ENCODE measurements around the gene PTPN2.
"Not testable (repeated sequence)": the region's sequence is repeated elsewhere in the genome, so short reads cannot be mapped to it uniquely, and the experiment has no call there.

The PTPN2 gene

DNA sequence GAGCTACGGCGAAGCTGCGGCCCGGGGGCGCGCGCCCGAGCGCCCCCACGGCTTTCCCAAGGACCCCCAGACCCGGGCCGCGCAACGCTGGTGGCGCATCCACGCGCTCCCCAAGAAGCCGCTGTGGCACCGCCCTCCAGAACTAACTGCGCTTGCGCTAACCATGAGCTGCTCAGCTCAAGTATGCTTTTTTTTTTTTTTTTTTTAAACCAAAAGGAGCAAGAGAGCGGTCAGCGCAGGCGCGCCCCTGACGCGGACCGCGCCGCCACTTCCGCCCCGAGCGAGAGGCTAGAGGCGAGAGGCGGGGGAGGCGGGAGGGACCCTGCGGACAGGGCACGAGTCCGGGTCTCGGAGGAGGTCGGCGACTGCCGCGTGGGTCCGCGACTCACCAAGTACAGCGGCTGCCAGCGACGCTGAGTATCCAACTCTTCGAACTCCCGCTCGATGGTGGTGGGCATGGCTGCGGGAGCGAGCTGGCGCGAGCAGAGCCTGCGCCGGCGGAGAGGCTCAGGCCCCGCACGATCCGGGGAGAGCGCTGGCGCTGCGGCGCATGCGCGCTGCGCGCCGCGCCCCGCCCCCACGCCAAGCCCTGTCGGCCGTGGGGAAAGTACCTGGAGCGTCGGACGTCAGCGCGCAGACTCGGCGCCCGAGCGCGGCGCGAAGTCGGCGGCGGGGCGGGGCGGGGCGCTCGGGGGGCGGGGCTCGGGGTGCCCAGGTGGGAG is at the start of gene PTPN2:
Gene PTPN2, minus strand, starts transcription at position 554 of the 722 bp plus-strand sequence. Its CDS starts 96 bp downstream, at position 458.
- DNase-seq (ENCODE audit: low spot score) (peak; percentile 86), FAIRE-seq (no peak)

DNA sequence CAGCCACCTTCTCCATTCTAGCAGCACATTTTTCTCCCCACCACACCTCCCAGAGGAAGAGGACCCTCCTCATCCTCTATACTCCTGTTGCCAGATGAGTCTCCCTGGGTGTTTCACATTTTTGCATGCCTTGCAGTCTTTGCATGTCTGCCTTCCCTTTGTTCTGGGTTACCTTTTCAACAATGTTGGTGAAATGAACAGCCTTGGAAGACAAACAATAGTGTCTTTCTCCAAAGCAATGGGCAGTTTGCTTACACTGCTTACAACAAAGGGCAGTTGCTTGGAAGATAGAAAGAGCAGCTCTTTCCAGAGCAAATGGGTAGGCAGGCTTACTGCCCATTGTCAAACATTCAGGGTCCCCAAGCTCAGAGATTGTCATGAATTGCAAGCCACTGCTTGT is 49.3 kb upstream of the PTPN2 start:
- DNase-seq (ENCODE audit: low spot score) (no peak), FAIRE-seq (no peak)

DNA sequence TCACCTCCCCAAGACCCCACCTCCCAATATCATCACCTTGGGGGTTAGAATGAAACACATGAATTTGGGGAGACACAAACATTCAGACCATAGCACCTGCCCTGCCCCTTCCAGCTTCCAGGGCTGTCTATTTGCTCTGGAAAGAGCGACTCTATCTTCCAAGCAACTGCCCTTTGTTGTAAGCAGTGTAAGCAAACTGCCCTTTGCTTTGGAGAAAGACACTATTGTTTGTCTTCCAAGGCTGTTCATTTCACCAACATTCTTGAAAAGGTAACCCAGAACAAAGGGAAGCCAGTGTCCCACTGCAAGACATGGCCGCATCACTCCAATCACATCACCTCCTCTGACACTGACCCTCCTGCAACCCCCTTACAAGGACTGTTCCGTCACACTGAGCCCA is 46.9 kb upstream of the PTPN2 start:
- FAIRE-seq (no peak), DNase-seq (ENCODE audit: low spot score) (no peak)

DNA sequence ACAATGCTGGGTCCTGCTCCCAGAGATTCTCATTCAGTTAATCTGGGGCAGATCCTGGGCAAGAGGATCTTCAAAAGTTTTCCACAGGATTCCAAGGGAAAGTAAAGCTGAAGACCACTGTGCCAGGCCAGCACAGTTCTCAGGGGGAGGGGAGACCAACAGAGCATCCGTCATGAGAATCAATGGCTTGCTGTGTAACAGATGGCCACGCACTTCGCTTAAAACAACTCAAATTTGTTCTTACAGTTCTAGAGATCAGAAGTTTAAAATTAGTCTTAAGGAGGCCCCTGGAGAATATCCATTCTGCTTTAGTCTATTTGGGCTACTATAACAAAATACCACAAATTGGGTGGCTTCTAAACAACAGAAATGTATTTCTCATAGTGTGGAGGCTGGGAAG is 46.3 kb upstream of the PTPN2 start:
- FAIRE-seq = no peak
- no peak for DNase-seq (ENCODE audit: low spot score)

DNA sequence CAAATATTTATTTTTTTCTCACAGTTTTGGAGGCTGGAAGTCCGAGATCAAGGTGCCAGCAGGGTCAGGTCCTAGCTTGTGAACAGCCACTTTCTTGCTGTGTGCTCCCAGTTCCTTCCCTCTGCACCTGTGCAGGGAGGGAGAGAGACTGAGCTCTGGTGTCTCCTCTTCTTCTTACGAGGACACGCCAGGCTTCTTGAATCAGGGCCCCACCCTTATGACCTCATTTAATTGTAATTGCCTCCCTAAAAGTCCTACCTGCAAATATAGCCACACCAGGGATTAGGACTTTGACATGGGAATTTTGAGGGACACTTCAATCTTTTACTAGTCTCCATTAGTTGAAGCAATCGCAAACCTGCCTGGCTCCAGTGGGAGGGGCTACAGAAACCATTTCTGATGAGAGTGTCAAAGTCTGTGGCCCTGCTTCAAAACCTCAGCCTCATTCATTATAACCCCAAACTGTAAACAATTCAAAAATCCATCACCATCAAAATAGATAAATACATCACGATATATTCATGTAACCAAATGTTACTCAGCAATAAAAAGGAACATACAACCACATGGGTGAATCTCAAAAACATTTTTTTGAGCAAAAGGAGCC is 45.5 kb upstream of the PTPN2 start:
- DNase-seq (ENCODE audit: low spot score) (no peak), FAIRE-seq (no peak)

DNA sequence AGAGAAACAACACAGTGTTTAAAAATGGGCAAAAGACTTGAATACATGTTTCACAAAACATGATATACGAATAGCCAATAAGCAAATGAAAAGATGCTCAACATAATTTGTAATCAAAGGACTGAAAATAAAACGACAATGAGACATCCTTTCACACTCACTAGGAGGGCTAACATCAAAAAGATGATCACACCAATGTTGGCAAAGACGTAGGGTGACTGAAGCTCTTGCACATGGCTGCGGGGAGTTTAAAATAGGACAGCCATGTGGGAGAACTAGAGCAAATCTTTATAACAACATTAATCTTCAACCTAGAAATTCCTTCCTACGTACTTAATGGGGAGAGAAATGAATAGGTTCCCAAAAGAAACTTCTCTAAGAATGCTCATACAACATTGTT is 44.6 kb upstream of the PTPN2 start:
- no peak for FAIRE-seq
- DNase-seq (ENCODE audit: low spot score) = no peak

DNA sequence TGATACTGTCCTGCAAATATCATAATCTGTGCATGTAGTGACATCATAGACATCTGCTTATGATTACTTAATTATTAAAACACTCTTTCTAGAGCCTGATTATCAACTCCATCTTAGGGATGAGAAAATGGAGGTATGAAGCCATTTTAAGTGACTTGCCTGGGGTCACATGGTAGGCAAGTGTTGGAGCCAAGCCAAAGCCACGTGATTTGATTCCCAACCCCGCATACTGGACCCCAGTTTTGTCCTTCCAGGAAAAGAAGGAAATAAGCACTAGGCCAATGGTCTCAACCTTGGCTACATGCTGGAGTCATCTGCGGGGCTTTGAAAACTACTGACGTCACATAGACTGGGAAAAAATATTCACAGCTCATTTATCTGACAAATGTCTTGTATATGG is 44.2 kb upstream of the PTPN2 start:
- DNase-seq (ENCODE audit: low spot score) = no peak

DNA sequence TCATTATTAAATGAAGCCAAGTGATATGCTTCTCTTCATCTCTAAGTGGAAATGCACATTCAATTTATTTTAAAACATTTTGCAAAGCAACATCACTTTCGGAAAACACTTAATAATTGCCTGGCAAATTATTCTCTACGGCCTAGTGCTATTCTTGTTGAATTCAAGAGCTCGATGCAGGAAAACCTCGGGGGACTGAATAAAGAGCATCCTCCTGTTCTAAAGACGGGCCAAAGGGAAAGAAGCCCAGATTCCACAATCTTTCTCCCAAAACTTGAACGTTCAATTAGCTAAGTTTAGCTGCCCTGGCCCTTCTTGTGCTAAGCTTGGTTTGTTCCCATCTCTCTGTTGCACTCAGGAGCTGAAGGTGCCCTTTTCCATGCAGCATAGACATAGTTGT is 40.6 kb upstream of the PTPN2 start:
- FAIRE-seq (no peak), DNase-seq (ENCODE audit: low spot score) (no peak)

More for the DNA sequence above, 44.2 kb upstream of the PTPN2 start:
- no peak for FAIRE-seq

DNA sequence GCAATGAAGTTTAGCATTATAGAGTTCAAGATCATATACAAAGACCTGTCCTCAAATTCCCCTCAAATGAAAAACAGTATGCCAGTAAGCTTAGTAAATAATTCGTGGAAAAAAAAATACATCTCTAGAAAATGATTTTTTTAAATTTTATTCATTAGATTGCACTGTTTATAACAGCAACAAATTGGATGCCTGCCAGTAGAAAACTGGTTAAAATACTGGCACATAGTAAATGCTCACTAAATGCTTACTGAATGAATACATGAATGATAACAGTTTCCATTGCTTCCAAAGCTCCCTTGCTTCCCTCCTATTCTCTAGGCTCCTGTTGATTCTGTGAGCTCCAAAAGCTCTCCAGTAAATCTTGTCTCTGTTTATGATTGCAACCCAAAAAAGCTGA is 38.2 kb upstream of the PTPN2 start:
- FAIRE-seq = no peak
- no peak for DNase-seq (ENCODE audit: low spot score)

DNA sequence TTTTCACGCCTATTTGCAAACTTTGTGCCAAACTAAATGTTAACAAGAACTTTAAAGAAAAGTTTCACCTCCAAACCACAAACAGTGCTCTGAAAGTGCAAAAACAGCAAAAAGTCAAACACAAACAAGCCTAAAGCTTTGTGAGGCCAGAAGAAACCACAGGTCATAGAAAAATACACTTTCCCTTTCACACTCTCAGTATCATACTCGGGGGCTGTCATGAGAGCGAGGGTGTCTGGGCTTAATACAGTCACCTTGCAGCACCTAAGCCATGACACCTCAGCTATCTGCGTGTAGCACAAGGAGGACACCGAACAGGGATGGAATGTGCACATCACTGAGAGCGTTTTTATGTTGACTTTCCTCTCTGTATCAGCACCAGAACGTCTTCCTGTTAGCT is 37.1 kb upstream of the PTPN2 start:
- no peak for DNase-seq (ENCODE audit: low spot score)
- FAIRE-seq = no peak

DNA sequence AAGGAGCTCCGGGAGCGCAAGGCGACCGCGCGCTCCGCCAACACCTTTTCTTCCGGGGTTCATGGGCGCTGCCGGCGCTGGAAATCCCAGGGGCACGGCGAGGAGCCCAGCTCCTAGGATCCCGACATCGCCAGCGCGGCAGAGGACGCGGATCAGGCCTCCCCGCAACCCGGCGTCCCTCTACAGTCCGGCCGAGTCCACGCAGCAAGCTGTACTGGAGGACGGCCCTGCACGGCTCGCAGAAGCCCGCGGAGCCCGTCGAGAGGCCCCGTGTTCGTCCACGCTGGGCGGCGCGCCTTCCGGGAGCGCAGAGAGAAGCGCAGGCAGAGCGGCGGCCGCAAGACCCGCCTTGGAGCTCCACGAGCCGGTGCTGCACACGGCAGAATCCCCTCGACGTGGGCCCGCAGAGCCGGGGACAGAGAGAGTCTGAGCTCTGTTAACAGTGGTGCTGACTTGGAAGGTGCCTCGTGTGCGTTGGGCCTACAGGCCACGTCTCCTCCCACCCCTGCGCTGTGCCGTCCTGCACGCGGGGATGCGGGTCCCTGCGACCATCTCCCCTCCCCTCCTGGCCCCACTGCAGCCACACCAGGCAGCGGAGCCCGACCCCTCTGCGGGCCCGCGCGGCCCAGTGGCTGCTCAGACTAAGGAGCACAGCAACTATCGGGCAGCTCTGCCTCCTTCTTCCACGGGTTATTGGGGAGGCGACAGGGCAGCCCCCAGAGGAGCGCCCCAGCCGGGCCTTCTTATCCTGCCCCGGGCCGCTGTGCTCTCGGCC is 28.1 kb upstream of the PTPN2 start:
- FAIRE-seq (no peak), DNase-seq (ENCODE audit: low spot score) (no peak)

DNA sequence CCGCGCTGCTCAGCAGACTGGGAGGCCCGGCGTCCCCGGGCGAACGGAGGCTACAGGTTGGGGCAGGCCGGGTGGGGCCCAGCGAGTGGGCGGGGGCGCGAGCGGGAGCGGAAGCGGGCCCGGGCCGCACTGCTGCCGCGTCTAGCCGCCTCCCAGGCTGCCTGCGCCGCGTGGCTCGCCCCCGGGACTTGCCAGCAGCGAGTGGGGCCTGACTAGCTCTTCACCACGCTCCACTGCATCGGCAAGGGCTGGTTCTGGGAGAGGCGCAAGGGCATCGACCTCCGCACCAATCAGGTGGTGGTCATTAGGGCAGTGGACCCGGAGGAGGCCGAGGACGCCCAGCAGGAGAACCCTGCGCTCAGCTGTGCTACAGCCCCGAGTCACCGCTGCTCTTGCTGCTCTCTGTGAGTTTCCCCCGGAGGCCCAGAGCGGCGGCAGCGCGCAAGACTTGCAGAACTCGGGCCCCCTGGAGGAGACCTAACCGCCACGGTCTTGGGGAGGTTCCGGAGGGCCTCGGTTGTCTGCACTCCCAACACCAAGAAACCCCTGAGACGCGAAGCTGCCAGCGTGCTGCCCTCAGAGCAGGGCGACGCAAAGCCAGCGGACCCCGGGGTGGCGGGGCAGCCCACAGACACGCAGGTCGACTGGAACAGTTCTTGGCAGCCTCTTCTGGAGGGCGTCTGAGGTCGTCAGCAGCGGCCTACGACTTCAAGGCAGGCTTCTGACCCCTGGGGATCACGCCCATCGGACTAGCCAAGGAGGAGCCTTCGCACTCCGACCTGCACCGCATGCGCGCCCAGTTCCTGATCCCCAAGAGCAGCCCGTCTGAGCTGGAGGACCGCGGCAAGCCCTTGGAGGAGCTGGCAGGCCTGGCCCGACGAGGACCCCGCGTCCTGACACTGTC is 27.2 kb upstream of the PTPN2 start:
- DNase-seq (ENCODE audit: low spot score) (no peak), FAIRE-seq (no peak)

DNA sequence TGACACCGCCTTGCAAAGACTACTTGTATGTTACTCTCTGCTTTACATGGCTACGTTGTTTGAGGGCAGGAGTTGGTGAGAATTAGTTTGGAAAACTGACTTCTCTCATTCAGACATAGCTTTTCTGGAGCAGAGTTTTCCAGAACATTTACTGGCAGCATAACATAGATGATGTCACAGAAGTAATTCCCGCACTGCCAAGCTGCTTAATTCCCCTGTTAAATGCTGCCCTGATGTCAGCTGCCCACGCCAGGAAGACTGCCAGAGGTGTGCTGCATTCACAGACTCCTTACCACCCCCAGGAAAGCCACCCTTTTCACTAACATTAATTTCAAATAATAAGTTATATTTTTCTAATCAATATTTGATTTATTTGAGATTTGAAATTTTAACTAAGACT is 24.7 kb upstream of the PTPN2 start:
- FAIRE-seq = no peak
- DNase-seq (ENCODE audit: low spot score) = no peak

DNA sequence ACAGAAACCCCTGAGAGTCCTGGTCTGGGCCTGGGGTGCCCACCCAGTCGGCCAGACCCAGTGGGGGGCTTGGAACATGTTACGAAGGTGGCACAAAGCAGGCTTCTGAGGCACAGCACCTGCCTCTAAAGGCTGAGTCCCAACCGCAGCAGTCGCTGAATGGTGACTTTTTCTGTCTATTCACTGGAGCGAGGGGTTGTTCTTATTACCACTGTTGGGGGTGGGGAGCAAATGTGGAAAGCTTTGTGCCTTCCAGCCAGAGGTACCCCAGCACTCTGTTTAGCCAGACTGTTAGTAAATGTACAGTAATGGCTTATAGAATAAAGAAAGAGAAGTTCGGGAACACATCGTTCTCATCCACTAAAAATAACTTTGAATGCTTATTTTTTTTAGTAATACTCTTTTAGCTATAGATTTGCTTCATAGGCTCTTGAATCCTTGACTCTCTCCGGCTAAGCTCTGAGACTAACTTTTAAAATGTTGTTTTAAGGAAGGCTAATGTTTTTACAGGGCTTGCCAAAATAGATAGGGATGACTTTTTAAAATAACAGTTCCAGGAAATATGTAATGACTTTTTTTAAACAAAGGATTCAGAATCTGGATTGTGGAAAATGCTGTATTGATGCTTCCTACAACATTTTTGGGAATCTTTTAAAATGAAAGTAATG is 23.4 kb upstream of the PTPN2 start:
- FAIRE-seq = no peak
- DNase-seq (ENCODE audit: low spot score) = no peak

DNA sequence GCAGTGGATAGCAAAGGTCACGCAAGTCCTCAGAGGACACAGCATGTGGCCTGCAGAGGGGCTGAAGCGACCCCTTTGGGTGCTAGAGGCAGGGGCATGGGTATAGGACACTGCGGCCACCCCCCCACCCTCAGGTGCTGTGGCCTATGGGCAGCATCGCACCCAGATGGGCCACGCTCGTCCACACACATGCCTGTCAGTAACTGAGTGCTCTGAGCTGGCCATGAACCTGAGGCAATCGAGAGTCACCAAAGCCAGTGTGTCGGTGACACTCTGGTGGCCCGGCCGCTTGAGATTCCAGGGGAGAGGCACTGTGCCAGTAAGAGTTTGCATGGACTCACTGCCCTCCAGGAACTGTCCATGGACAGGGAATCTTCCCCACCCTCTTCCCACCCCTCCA is 22.7 kb upstream of the PTPN2 start:
- DNase-seq (ENCODE audit: low spot score) = no peak
- no peak for FAIRE-seq

DNA sequence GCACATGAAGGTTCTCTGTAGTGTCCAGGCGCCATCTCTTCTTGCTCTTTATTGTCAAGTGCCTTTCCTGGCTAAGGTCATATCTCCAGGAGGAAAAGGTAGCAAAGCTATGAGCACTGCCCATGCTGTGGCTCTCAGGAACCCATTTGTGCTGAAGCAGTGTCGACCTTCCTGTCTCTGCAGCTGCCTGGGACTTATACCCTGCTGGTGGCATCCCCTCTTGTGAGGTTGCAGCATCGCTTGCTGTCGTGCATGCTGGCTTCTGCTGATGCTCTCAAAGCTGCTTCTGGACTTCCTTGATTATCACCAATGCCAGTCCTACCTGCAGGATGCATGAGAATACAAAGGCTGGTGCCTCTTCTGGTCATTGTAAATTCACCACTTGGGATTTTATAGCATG is 22.1 kb upstream of the PTPN2 start:
- FAIRE-seq = no peak

DNA sequence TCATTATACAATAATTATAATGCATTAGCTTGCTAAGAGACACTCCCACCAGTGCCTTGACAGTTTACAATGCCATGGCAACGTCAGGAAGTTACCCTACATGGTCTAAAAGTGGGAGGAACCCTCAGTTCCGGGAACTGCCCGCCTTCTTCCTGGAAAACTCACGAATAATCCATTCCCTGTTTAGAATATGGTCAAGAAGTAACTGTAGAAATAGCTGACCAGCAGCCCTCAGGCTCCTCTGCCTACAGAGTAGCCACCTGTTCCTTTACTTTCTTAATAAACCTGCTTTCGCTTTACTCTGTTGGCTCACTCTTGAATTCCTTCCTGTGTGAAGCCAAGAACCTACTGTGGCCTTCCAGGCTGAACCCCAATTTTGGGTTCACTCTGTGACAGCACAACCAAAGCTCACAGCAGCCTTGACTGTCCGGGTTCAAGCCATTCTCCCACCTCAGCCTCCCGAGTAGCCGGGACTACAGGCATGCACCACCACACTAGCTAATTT is 20.0 kb upstream of the PTPN2 start:
- FAIRE-seq = no peak
- no peak for DNase-seq (ENCODE audit: low spot score)

More for the DNA sequence above, 22.1 kb upstream of the PTPN2 start:
- DNase-seq (ENCODE audit: low spot score) = no peak

DNA sequence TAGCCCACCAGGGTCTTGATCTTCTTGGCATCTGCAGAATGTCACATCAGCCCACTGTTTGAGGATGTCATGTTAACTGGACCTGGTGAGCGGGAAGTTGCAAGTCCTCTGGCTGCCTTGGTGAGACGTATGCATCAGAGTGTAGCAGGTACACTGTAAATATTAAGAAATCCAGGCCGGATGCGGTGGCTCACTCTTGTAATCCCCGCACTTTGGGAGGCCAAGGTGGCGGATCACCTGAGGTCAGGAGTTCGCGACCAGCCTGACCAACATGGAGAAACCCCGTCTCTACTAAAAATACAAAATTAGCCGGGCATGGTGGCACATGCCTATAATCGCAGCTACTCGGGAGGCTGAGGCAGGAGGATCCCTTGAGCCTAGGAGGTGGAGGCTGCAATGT is 17.2 kb upstream of the PTPN2 start:
- DNase-seq (ENCODE audit: low spot score); FAIRE-seq: not testable (repeated sequence)

DNA sequence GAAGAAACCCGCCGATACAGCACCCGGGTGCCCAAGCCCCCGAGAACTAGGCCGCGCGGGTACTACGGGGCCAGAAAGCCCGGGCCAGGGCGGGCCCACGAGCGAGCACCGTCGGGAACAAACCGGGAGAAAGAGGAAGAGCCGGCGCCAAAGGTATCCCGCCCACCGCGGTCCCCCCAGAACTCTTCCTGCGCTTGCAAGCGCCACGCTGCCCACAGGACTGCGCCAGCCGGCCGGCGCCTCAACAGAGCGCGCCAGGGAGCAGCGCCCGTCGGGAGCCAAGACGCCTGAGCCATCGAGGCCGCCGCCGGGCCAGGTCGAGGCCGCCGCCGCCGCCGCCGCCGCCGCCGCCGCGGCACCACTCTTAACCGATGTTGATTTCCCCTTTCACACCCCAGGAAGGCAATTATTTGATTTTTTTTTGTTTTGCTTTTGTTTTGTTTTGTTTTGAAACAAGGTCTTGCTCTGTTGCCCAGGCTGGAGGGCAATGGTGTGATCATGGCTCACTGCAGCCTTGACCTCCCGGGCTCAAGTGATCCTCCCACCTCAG is 12.8 kb upstream of the PTPN2 start:
- not testable (repeated sequence) for FAIRE-seq

DNA sequence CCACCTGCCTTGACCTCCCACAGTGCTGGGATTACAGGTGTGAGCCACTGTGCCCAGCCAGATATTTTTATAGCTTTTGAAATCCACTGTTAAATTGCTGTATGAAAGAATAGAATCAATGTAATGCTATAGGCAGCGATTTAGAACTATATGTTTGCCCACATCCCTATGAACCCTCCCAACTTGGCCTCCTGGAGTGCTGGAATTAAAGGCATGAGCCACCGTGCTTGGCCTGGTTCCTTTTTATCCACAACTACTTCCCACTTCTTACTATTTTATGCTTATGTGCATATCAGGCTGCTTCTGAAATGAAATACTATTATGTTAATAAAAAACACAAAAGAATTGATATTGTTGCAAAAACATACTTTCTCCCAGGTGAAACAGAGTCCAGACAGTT is 11.6 kb upstream of the PTPN2 start:
- FAIRE-seq = no peak

More for the DNA sequence above, 12.8 kb upstream of the PTPN2 start:
- DNase-seq (ENCODE audit: low spot score) = not testable (repeated sequence)

More for the DNA sequence above, 11.6 kb upstream of the PTPN2 start:
- DNase-seq (ENCODE audit: low spot score) = no peak

All from RCC 7860 (cell line).